PC-3 (cell line): ENCODE results near the gene CACUL1. TPM values are rescaled to one million over a fixed set of nuclear protein-coding genes. Genes with fewer than 3 reads are reported as not detected.
A peak's percentile ranks its signal among the peaks of the same experiment; 100 is the strongest.

ENCODE experiments used
- ATAC-seq: fragments of 200-7000 bp; cut with Tn5 transposase; 2 replicates; pipeline ENCODE4 v1.9.1; 2020; ENCODE audit warnings: mild to moderate bottlenecking, moderate library complexity
- BruUV-seq: library from RNA; stranded (reverse); fragments of 400-500 nt; replicated peaks from 2 replicates; lab custom pipeline; 2021; lab: Mats Ljungman, UMichigan
- CTCF ChIA-PET: fragments of 300-600 bp; sonication (Branson Sonifier 250); formaldehyde crosslinking; loops from one replicate; lab custom pipeline; 2022; ENCODE audit warnings: antibody characterized with exemption; lab: Charles Lee
- POLR2A ChIA-PET: fragments of 300-600 bp; sonication (Branson Sonifier 250); formaldehyde crosslinking; loops from one replicate; lab custom pipeline; 2022; ENCODE audit warnings: antibody characterized with exemption; ENCODE audit not compliant: unreplicated experiment; lab: Charles Lee
- DNase-seq: peaks from one replicate; pipeline ENCODE4 v3.0.0-alpha.2; 2015
- H2AFZ ChIP-seq: fragments of 300-600 bp; sonication (generic); 2 replicates; pipeline ENCODE4 v1.6.0; 2016; ENCODE audit warnings: antibody characterized with exemption, low read length
- H3F3A ChIP-seq: fragments of 300-600 bp; sonication (generic); one replicate; pipeline ENCODE4 v1.6.0; 2017; ENCODE audit warnings: antibody characterized with exemption, low read length, control low read depth, mild to moderate bottlenecking; ENCODE audit not compliant: unreplicated experiment
- H3K27ac ChIP-seq: fragments of 300-600 bp; sonication (generic); 2 replicates; pipeline ENCODE4 v1.5.1; 2016; ENCODE audit warnings: mild to moderate bottlenecking, low read length
- H3K27me3 ChIP-seq: fragments of 300-600 bp; sonication (generic); 2 replicates; pipeline ENCODE4 v1.6.1; 2016; ENCODE audit warnings: low read length, mixed read lengths
- H3K36me3 ChIP-seq: fragments of 300-600 bp; sonication (generic); 2 replicates; pipeline ENCODE4 v1.6.1; 2016; ENCODE audit warnings: low read depth, mixed run types, low read length, mixed read lengths
- H3K4me1 ChIP-seq: fragments of 300-600 bp; sonication (generic); 2 replicates; pipeline ENCODE4 v1.5.1; 2016; ENCODE audit warnings: low read length; ENCODE audit not compliant: insufficient read depth
- H3K4me2 ChIP-seq: fragments of 300-600 bp; sonication (generic); 2 replicates; pipeline ENCODE4 v1.6.0; 2016; ENCODE audit warnings: low read length
- H3K4me3 ChIP-seq: fragments of 300-600 bp; sonication (generic); 2 replicates; pipeline ENCODE4 v1.5.1; 2016; ENCODE audit warnings: mild to moderate bottlenecking, low read length, mixed read lengths
- H3K79me2 ChIP-seq: fragments of 300-600 bp; sonication (generic); 2 replicates; pipeline ENCODE4 v1.6.1; 2017; ENCODE audit warnings: low read length, mixed read lengths
- H3K9ac ChIP-seq: fragments of 300-600 bp; sonication (generic); 2 replicates; pipeline ENCODE4 v1.6.0; 2016; ENCODE audit warnings: mild to moderate bottlenecking, low read length
- H3K9me2 ChIP-seq: fragments of 300-600 bp; sonication (generic); replicated peaks from 2 replicates; pipeline ENCODE4 v1.6.1; 2016; ENCODE audit warnings: mixed run types, low read length, mixed read lengths
- H3K9me3 ChIP-seq: fragments of 300-600 bp; sonication (generic); 2 replicates; pipeline ENCODE4 v1.6.1; 2016; ENCODE audit warnings: low read length, mixed read lengths
- H4K20me1 ChIP-seq: fragments of 300-600 bp; sonication (generic); 2 replicates; pipeline ENCODE4 v1.6.1; 2016; ENCODE audit warnings: low read length, mixed read lengths
- CTCF ChIP-seq: fragments of 300-600 bp; sonication (generic); conservative IDR thresholded peaks from 2 replicates; pipeline ENCODE4 v1.5.1; 2017; ENCODE audit warnings: antibody characterized with exemption, low read depth, mild to moderate bottlenecking, low read length
- EZH2 ChIP-seq: fragments of 300-600 bp; sonication (generic); IDR thresholded peaks from one replicate; pipeline ENCODE4 v1.6.1; 2017; ENCODE audit warnings: antibody characterized with exemption, mild to moderate bottlenecking, low read length; ENCODE audit not compliant: unreplicated experiment
- EZH2phosphoT487 ChIP-seq: fragments of 300-600 bp; sonication (generic); IDR thresholded peaks from 2 replicates; pipeline ENCODE4 v1.6.1; 2018; ENCODE audit warnings: mild to moderate bottlenecking, antibody characterized with exemption, low read length, borderline replicate concordance
- intact Hi-C: fragments of 100-400 bp; cut with micrococcal nuclease; formaldehyde crosslinking; loops from 2 replicates; pipeline ENCODE4 v1.9.0; 2023
- total RNA-seq: library from RNA; depleted of rRNA; stranded (reverse); fragments of >200 nt; gene quantifications from 2 replicates; pipeline ENCODE4 v1.2.3, GENCODE V29; 2014

The CACUL1 gene
- total RNA-seq, 1 experiment from 2014 or later = 27.6 TPM

GRCh38 chr10:118704711-118705110, 50.1 kb downstream of the CACUL1 start:
- Histone ChIP-seq H3K9me3 (no peaks in the 10 kb centered on the region), H3F3A (no peaks in the 10 kb centered on the region), H3K79me2 (no peaks in the 10 kb centered on the region), H3K36me3 (no peaks in the 10 kb centered on the region), H3K4me3 (no peak overlapping the region), H3K9ac (no peak overlapping the region), H2AFZ (no peak overlapping the region), H3K27me3 (no peaks in the 10 kb centered on the region), H3K27ac (no peak overlapping the region), H3K4me2 (no peak overlapping the region), H4K20me1 (no peaks in the 10 kb centered on the region), H3K4me1 (no peaks in the 10 kb centered on the region), H3K9me2 (no peaks in the 10 kb centered on the region)
- POLR2A ChIA-PET = no interaction called here
- intact Hi-C loops = loop anchor here (5.0 kb wide), 1 partner anchor 137 kb away; no protein-coding TSS in a partner anchor
- CTCF ChIA-PET = no interaction called here
- ATAC-seq (no peak), DNase-seq (no peak)
- BruUV-seq = no TSS peak
- TF ChIP-seq EZH2phosphoT487 (no peak), CTCF (no peak), EZH2 (no peak)

- no peak overlapping the region for H3K9ac ChIP-seq
- TF ChIP-seq EZH2phosphoT487 (no peak), CTCF (no peak), EZH2 (no peak)
- intact Hi-C loops = no loop called here
- ChIA-PET CTCF (no interaction called here), POLR2A (no interaction called here)
- H3K4me3 ChIP-seq = no peak overlapping the region
- no peaks in the 10 kb centered on the region for H3K36me3 ChIP-seq
- no peak overlapping the region for H2AFZ ChIP-seq
- no TSS peak for BruUV-seq
- H3F3A ChIP-seq = no peaks in the 10 kb centered on the region
- ATAC-seq = no peak
- H3K9me2 ChIP-seq = no peaks in the 10 kb centered on the region
- no peak overlapping the region for H3K4me2 ChIP-seq
- H4K20me1 ChIP-seq = no peaks in the 10 kb centered on the region
- no peaks in the 10 kb centered on the region; the same call in 1 of the 2 replicates for H3K4me1 ChIP-seq
- no peaks in the 10 kb centered on the region for H3K9me3 ChIP-seq
- H3K27me3 ChIP-seq = no peaks in the 10 kb centered on the region
- H3K27ac ChIP-seq = no peak overlapping the region
- H3K79me2 ChIP-seq = no peaks in the 10 kb centered on the region
- DNase-seq = no peak
These were observed 53.0 kb downstream of the CACUL1 start for GRCh38 chr10:118701529-118702323.

GRCh38 chr10:118698421-118698820, 56.3 kb downstream of the CACUL1 start:
- Histone ChIP-seq H3F3A (no peaks in the 10 kb centered on the region), H3K27ac (no peak overlapping the region), H3K9ac (no peak overlapping the region), H3K9me3 (no peaks in the 10 kb centered on the region), H3K4me1 (no peaks in the 10 kb centered on the region; the same call in 1 of the 2 replicates), H3K4me3 (no peak overlapping the region), H3K4me2 (no peak overlapping the region), H3K79me2 (no peaks in the 10 kb centered on the region), H3K36me3 (no peaks in the 10 kb centered on the region), H3K27me3 (no peaks in the 10 kb centered on the region), H4K20me1 (no peaks in the 10 kb centered on the region), H2AFZ (no peak overlapping the region), H3K9me2 (no peaks in the 10 kb centered on the region)
- POLR2A ChIA-PET = no interaction called here
- ATAC-seq (peak; percentile 63; the same call in 1 of the 2 replicates), DNase-seq (peak; percentile 39)
- CTCF ChIA-PET = interaction anchor here (0.6 kb wide), 1 partner anchor 130 kb away, joined by 4 read pairs; no protein-coding TSS in a partner anchor
- TF ChIP-seq CTCF (no peak), EZH2 (no peak), EZH2phosphoT487 (no peak)
- intact Hi-C loops = no loop called here
- BruUV-seq = no TSS peak
